Chondrocyte (in vitro differentiated cells): ENCODE measurements around the gene C22orf31. TPM values are rescaled to one million over a fixed set of nuclear protein-coding genes. Genes with fewer than 3 reads are reported as not detected.

Experiments
- DNase-seq: peaks from one replicate; pipeline ENCODE4 v3.0.0; 2021; ENCODE audit warnings: mixed read lengths, low spot score
- H3K27ac Mint-ChIP-seq: one replicate; pipeline ENCODE4 v1.8.0; 2021; ENCODE audit warnings: mild to moderate bottlenecking, moderate library complexity, mixed read lengths; ENCODE audit not compliant: unreplicated experiment
- H3K27me3 Mint-ChIP-seq: 2 replicates; pipeline ENCODE4 v1.8.0; 2021; ENCODE audit warnings: low read depth, mixed read lengths
- H3K36me3 Mint-ChIP-seq: 2 replicates; pipeline ENCODE4 v1.8.0; 2021; ENCODE audit warnings: low read depth, mixed read lengths
- H3K4me1 Mint-ChIP-seq: 2 replicates; pipeline ENCODE4 v1.8.0; 2021; ENCODE audit warnings: low read depth, mild to moderate bottlenecking, mixed read lengths
- H3K4me3 Mint-ChIP-seq: one replicate; pipeline ENCODE4 v1.8.0; 2021; ENCODE audit warnings: mild to moderate bottlenecking, moderate library complexity, mixed read lengths; ENCODE audit not compliant: unreplicated experiment
- H3K9me3 Mint-ChIP-seq: 2 replicates; pipeline ENCODE4 v1.8.0; 2021; ENCODE audit warnings: low read depth, mixed read lengths
- total RNA-seq: library from RNA; stranded (reverse); gene quantifications from 3 replicates; pipeline ENCODE4 v1.2.1, GENCODE V29; 2021
- TF ChIP-seq, protein P1 (sequence below): fragments of 200-600 bp; sonication (generic); IDR thresholded peaks from 2 replicates; pipeline ENCODE4 v1.5.0; 2021; ENCODE audit warnings: antibody characterized with exemption, mild to moderate bottlenecking, moderate library complexity

Gene C22orf31
- total RNA-seq, 1 donor from 2014 or later: not detected

DNA sequence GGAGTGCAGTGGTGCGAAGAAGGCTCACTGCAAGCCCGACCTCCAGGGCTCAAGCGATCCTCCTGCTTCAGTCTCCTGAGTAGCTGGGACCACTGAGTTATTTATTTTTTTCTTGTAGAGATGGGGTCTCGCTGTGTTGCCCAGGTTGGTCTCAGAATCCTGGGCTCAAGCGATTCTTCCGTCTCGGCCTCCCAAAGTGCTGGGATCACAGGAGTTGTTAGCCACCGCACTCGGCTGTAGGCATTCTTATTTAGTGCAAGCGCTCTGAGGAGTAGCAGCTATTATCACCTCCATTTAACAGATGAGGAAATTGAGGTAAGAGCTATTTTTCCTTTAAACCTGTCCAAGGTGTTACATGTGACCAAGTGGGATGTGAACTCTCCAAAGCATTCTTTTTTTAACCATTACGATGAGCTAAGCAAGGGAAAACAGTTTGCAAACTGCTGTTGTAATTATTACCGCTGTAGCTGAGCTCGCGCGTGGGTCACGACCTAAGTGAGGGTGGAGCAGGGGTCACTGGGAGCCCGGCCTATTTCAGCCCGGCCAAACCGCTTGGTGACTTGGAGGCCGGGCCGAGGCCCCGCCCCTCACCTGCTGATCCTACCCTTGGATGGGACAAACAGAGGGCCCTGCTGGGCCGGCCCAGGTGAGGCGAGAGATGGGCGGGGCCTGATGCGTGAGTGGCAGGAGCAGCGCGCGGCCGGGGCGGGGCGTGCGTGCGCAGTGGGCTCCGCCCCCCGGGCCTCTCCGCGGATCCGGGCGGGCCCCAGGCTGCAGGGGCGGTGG is 10.8 kb upstream of the C22orf31 start:
- Mint-ChIP-seq H3K27me3 (peaks cover 9% of the 10 kb centered on the region), H3K27ac (no peak overlapping the region)

DNA sequence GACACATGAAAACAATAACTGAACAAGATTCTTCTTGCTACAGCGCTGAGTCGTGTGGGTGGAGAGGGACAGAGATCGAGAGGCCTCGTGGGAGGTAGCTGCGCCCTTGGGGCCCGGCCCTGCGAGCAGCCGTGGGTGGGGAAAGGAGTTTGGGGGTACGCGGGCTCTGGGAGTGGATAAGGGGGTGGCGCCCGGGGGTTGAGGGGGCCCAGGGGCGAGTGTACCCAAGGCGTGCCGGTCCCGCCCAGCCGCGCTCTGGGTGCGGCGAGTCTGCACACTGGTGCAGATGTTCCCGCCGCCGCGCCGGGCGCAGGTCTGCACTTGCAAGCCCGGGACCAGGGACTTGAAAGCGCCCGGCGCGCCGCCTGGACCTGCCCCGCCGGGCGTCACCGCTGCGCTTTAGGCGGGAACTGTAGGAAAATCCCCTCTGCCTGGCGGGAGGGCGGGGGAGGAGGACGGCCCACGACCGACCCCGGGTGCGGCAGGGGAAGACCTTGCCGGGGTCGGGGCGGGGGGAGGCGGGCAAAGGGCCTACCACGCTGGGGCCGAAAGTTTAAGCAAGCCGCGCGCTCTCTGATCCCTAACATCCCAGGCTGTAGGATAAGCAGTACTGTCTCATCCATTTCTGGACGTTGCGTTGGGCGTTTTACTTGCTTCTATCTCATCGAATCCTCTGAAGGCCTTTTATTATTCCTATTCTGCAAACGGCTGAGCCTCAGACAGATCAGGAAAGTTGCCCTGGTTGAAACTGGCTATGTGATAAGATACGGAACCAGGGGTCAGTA is 9.8 kb upstream of the C22orf31 start:
- Mint-ChIP-seq H3K27me3 (peaks cover 10% of the 10 kb centered on the region), H3K4me1 (peaks cover 15% of the 10 kb centered on the region), H3K36me3 (no peaks in the 10 kb centered on the region), H3K9me3 (no peaks in the 10 kb centered on the region), H3K27ac (no peak overlapping the region), H3K4me3 (peak overlapping the region; percentile 69)
- TF ChIP-seq, protein P1, sequence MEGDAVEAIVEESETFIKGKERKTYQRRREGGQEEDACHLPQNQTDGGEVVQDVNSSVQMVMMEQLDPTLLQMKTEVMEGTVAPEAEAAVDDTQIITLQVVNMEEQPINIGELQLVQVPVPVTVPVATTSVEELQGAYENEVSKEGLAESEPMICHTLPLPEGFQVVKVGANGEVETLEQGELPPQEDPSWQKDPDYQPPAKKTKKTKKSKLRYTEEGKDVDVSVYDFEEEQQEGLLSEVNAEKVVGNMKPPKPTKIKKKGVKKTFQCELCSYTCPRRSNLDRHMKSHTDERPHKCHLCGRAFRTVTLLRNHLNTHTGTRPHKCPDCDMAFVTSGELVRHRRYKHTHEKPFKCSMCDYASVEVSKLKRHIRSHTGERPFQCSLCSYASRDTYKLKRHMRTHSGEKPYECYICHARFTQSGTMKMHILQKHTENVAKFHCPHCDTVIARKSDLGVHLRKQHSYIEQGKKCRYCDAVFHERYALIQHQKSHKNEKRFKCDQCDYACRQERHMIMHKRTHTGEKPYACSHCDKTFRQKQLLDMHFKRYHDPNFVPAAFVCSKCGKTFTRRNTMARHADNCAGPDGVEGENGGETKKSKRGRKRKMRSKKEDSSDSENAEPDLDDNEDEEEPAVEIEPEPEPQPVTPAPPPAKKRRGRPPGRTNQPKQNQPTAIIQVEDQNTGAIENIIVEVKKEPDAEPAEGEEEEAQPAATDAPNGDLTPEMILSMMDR: no peak
- DNase-seq: no peak

More for the DNA sequence above, 10.8 kb upstream of the C22orf31 start:
- TF ChIP-seq, protein P1: no peak
- DNase-seq: peak; percentile 93
- H3K4me3 Mint-ChIP-seq: peak overlapping the region; percentile 69
- no peaks in the 10 kb centered on the region for H3K9me3 Mint-ChIP-seq
- no peaks in the 10 kb centered on the region for H3K36me3 Mint-ChIP-seq
- H3K4me1 Mint-ChIP-seq: peaks cover 15% of the 10 kb centered on the region

DNA sequence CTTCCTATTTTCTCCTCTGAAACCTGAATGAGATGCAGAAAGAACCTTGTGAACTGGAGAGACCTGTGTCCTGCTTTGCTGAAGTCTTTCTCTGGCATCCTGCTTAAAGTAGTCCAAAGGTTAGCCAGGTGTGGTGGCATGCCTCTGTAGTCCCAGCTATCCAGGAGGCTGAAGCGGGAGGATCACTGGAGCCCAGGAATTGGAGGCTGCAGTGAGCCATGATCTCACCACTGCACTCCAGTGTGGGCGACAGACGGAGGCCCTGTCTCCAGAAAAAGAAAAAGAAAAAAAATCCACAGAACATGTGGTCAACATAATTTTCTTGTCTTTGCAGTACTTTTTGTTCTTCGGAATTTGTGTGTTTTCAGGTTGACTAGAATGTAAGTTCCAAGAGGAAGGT is 8.9 kb upstream of the C22orf31 start:
- H3K4me1 Mint-ChIP-seq: peaks cover 15% of the 10 kb centered on the region

DNA sequence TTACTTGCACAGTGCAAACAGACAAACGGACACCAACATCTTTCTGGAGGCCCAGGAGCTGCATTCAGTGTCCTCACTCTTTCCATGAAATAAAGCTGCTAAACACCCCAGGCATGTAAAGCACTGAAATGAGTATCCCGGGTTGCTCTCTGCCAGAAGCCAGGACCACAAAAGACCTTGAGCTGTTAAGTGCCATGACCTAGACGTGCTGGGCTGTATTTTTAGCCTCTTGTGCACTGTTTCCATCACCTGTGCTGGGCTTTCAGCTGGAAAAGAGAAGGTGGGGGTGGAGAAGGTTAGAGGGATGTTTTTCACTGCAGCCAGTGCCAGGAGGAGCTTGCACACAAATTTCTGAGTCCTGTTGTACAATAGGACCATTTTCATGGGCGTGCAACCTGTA is 7.8 kb upstream of the C22orf31 start:
- H3K4me1 Mint-ChIP-seq: peaks cover 15% of the 10 kb centered on the region
- no peak overlapping the region for H3K27ac Mint-ChIP-seq
- H3K27me3 Mint-ChIP-seq: peaks cover 10% of the 10 kb centered on the region
- H3K36me3 Mint-ChIP-seq: no peaks in the 10 kb centered on the region
- H3K9me3 Mint-ChIP-seq: no peaks in the 10 kb centered on the region
- TF ChIP-seq, protein P1: no peak
- no peak overlapping the region for H3K4me3 Mint-ChIP-seq
- DNase-seq: no peak

More for the DNA sequence above, 8.9 kb upstream of the C22orf31 start:
- no peak for DNase-seq
- Mint-ChIP-seq H3K36me3 (no peaks in the 10 kb centered on the region), H3K27ac (no peak overlapping the region), H3K9me3 (no peaks in the 10 kb centered on the region), H3K4me3 (peak overlapping the region; percentile 61), H3K27me3 (peaks cover 10% of the 10 kb centered on the region)
- TF ChIP-seq, protein P1: no peak

DNA sequence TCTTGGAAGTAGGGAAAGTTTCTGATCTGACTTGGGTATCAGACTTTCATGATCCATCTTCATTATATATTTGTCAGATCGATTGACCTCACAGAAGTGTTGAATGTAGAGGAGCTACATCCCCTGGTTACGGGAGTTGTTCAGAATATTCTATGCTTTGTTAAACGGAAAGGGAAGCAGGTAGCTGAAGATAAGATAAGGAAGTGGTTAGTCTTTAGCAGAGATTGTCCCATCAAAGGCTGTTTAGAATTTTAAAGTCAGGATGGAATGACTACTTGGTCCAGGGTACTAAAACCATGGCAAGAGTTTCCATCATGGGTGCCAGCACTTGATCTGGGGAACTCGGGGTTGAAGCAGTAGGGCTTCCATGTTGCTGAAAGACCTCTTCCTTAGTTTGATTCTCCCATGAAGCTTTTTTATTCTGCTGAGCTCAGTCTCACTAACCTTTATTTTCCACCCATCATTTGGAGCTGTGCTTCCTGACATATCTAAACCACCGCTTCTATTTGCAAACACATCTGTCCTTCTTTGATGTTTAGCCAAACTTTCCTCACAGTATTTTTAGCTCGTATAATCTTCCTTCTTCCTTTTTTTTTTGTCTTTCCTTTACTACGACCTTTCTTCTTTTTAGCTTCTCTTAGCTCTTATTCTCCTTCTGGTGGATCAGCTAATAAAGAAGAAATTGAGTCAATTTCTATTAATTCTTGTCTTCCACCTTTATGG is 4.0 kb upstream of the C22orf31 start:
- peaks cover 10% of the 10 kb centered on the region for H3K27me3 Mint-ChIP-seq
- H3K9me3 Mint-ChIP-seq: no peaks in the 10 kb centered on the region
- TF ChIP-seq, protein P1: no peak
- H3K4me3 Mint-ChIP-seq: no peak overlapping the region
- H3K4me1 Mint-ChIP-seq: no peaks in the 10 kb centered on the region
- no peaks in the 10 kb centered on the region for H3K36me3 Mint-ChIP-seq
- no peak overlapping the region for H3K27ac Mint-ChIP-seq
- no peak for DNase-seq
